HEK293 (cell line): ENCODE results near the gene PRKCE.

ENCODE experiments used
- CTCF ChIA-PET: fragments of 350-600 bp; formaldehyde crosslinking; extraction: SDS; loops from one replicate; lab custom pipeline; 2021; ENCODE audit warnings: antibody characterized with exemption; lab: Yijun Ruan, JAX
- POLR2A ChIA-PET: fragments of 300-600 bp; formaldehyde crosslinking; extraction: SDS; loops from one replicate; lab custom pipeline; 2020; ENCODE audit warnings: antibody characterized with exemption, inconsistent platforms; lab: Yijun Ruan, JAX
- H3K27ac ChIP-seq: fragments of 200-500 bp; sonication (Bioruptor generic); 2 replicates; pipeline ENCODE4 v1.5.1; 2014; ENCODE audit warnings: low read depth, low read length, control low read depth, inconsistent platforms; ENCODE audit errors: extremely low read depth
- H3K36me3 ChIP-seq, 2 experiments: fragments of 200-500 bp in 1 of 2; sonication (Bioruptor generic) in 1 of 2; 1 replicate in 1 of 2; 2 replicates in 1 of 2; pipeline ENCODE4 v1.5.1; 2014 to 2017; ENCODE audit warnings: inconsistent platforms in 2 of 2, low read length in 2 of 2; ENCODE audit not compliant: control insufficient read depth in 2 of 2, insufficient read depth in 1 of 2
- H3K4me1 ChIP-seq: fragments of 200-500 bp; sonication (Bioruptor generic); 2 replicates; pipeline ENCODE4 v1.5.1; 2014; ENCODE audit warnings: mild to moderate bottlenecking, low read length, inconsistent platforms; ENCODE audit not compliant: control insufficient read depth, insufficient read depth
- H3K4me3 ChIP-seq: 2 replicates; pipeline ENCODE4 v1.5.1; 2011; ENCODE audit warnings: low read depth, mild to moderate bottlenecking, control low read depth, low read length, moderate library complexity
- H3K9me3 ChIP-seq: fragments of 200-500 bp; sonication (Bioruptor generic); 2 replicates; pipeline ENCODE4 v1.5.1; 2014; ENCODE audit warnings: low read depth, low read length, inconsistent platforms; ENCODE audit not compliant: control insufficient read depth, insufficient read depth
- GLI4 ChIP-seq: fragments of 450-650 bp; formaldehyde crosslinking; IDR thresholded peaks from 2 replicates; pipeline ENCODE4 v1.5.1; 2016; ENCODE audit warnings: missing biosample characterization, missing genetic modification characterization
- GLIS2 ChIP-seq: fragments of 450-650 bp; formaldehyde crosslinking; IDR thresholded peaks from 2 replicates; pipeline ENCODE4 v1.5.1; 2016; ENCODE audit warnings: missing biosample characterization, missing genetic modification characterization
- KLF1 ChIP-seq: fragments of 450-650 bp; formaldehyde crosslinking; IDR thresholded peaks from 2 replicates; pipeline ENCODE4 v1.5.1; 2016; ENCODE audit warnings: missing biosample characterization, missing genetic modification characterization
- KLF7 ChIP-seq: fragments of 450-650 bp; formaldehyde crosslinking; IDR thresholded peaks from 2 replicates; pipeline ENCODE4 v1.5.1; 2016; ENCODE audit warnings: missing biosample characterization, missing genetic modification characterization, borderline replicate concordance
- KLF8 ChIP-seq: fragments of 450-650 bp; formaldehyde crosslinking; IDR thresholded peaks from 2 replicates; pipeline ENCODE4 v1.5.1; 2016; ENCODE audit warnings: missing biosample characterization, missing genetic modification characterization
- MEIS1 ChIP-seq: sonication (generic); formaldehyde crosslinking; IDR thresholded peaks from 2 replicates; pipeline ENCODE4 v1.8.1; 2022; ENCODE audit warnings: missing genetic modification reagents, mild to moderate bottlenecking, borderline replicate concordance
- MYNN ChIP-seq: fragments of 450-650 bp; formaldehyde crosslinking; IDR thresholded peaks from 2 replicates; pipeline ENCODE4 v1.5.1; 2016; ENCODE audit warnings: missing biosample characterization, missing genetic modification characterization, borderline replicate concordance
- ZBTB48 ChIP-seq: fragments of 450-650 bp; formaldehyde crosslinking; IDR thresholded peaks from 2 replicates; pipeline ENCODE4 v1.5.1; 2016; ENCODE audit warnings: missing biosample characterization, missing genetic modification characterization
- ZBTB8A ChIP-seq: fragments of 450-650 bp; formaldehyde crosslinking; IDR thresholded peaks from 2 replicates; pipeline ENCODE4 v1.5.1; 2016; ENCODE audit warnings: missing biosample characterization, missing genetic modification characterization
- ZEB2 ChIP-seq: fragments of 450-650 bp; formaldehyde crosslinking; IDR thresholded peaks from 2 replicates; pipeline ENCODE4 v1.5.1; 2016; ENCODE audit warnings: missing biosample characterization, missing genetic modification characterization
- ZNF138 ChIP-seq: fragments of 450-650 bp; formaldehyde crosslinking; IDR thresholded peaks from 2 replicates; pipeline ENCODE4 v1.5.1; 2016; ENCODE audit warnings: missing biosample characterization, missing genetic modification characterization, borderline replicate concordance
- ZNF2 ChIP-seq: fragments of 450-650 bp; formaldehyde crosslinking; IDR thresholded peaks from 2 replicates; pipeline ENCODE4 v1.5.1; 2016; ENCODE audit warnings: missing biosample characterization, missing genetic modification characterization
- ZNF202 ChIP-seq: fragments of 450-650 bp; formaldehyde crosslinking; IDR thresholded peaks from 2 replicates; pipeline ENCODE4 v1.5.1; 2016; ENCODE audit warnings: missing biosample characterization, missing genetic modification characterization, borderline replicate concordance
- ZNF311 ChIP-seq: fragments of 450-650 bp; formaldehyde crosslinking; IDR thresholded peaks from 2 replicates; pipeline ENCODE4 v1.5.1; 2017; ENCODE audit warnings: missing biosample characterization, missing genetic modification characterization, borderline replicate concordance
- ZNF350 ChIP-seq: fragments of 450-650 bp; formaldehyde crosslinking; IDR thresholded peaks from 2 replicates; pipeline ENCODE4 v1.5.0; 2017; ENCODE audit warnings: missing biosample characterization, mild to moderate bottlenecking, missing genetic modification characterization
- ZNF37A ChIP-seq: fragments of 450-650 bp; IDR thresholded peaks from 2 replicates; pipeline ENCODE4 v1.5.1; 2018; ENCODE audit warnings: missing biosample characterization, missing genetic modification characterization
- ZNF404 ChIP-seq: fragments of 450-650 bp; formaldehyde crosslinking; IDR thresholded peaks from 2 replicates; pipeline ENCODE4 v1.5.1; 2017; ENCODE audit warnings: missing biosample characterization, missing genetic modification characterization
- ZNF548 ChIP-seq: fragments of 450-650 bp; formaldehyde crosslinking; IDR thresholded peaks from 2 replicates; pipeline ENCODE4 v1.5.1; 2016; ENCODE audit warnings: missing biosample characterization, missing genetic modification characterization
- ZNF549 ChIP-seq: fragments of 450-650 bp; IDR thresholded peaks from 2 replicates; pipeline ENCODE4 v1.5.1; 2018; ENCODE audit warnings: missing biosample characterization, missing genetic modification characterization, mild to moderate bottlenecking, inconsistent platforms, moderate library complexity
- ZNF571 ChIP-seq: fragments of 450-650 bp; formaldehyde crosslinking; IDR thresholded peaks from 2 replicates; pipeline ENCODE4 v1.5.0; 2017; ENCODE audit warnings: missing biosample characterization, missing genetic modification characterization
- ZNF610 ChIP-seq: fragments of 450-650 bp; formaldehyde crosslinking; IDR thresholded peaks from 2 replicates; pipeline ENCODE4 v1.5.1; 2016; ENCODE audit warnings: missing biosample characterization, missing genetic modification characterization, borderline replicate concordance
- ZNF664 ChIP-seq: fragments of 450-650 bp; formaldehyde crosslinking; IDR thresholded peaks from 2 replicates; pipeline ENCODE4 v1.5.1; 2016; ENCODE audit warnings: missing biosample characterization, missing genetic modification characterization
- ZNF677 ChIP-seq: fragments of 450-650 bp; IDR thresholded peaks from 2 replicates; pipeline ENCODE4 v1.5.0; 2018; ENCODE audit warnings: missing biosample characterization, mild to moderate bottlenecking, missing genetic modification characterization, moderate library complexity
- ZNF747 ChIP-seq: fragments of 450-650 bp; formaldehyde crosslinking; IDR thresholded peaks from 2 replicates; pipeline ENCODE4 v1.5.1; 2016; ENCODE audit warnings: missing biosample characterization, missing genetic modification characterization
- ZNF777 ChIP-seq: fragments of 450-650 bp; formaldehyde crosslinking; IDR thresholded peaks from 2 replicates; pipeline ENCODE4 v1.5.1; 2017; ENCODE audit warnings: missing biosample characterization, missing genetic modification characterization, borderline replicate concordance
- ZNF785 ChIP-seq: fragments of 450-650 bp; formaldehyde crosslinking; IDR thresholded peaks from 2 replicates; pipeline ENCODE4 v1.5.1; 2016; ENCODE audit warnings: missing biosample characterization, missing genetic modification characterization
- TF ChIP-seq, protein P1 (sequence below): fragments of 450-650 bp; formaldehyde crosslinking; IDR thresholded peaks from 2 replicates; pipeline ENCODE4 v1.5.1; 2016; ENCODE audit warnings: missing biosample characterization, missing genetic modification characterization
- TF ChIP-seq, protein P2 (sequence below): fragments of 450-650 bp; formaldehyde crosslinking; IDR thresholded peaks from 2 replicates; pipeline ENCODE4 v1.5.1; 2016; ENCODE audit warnings: missing biosample characterization, missing genetic modification characterization
- TF ChIP-seq, protein P3 (sequence below): fragments of 450-650 bp; IDR thresholded peaks from 2 replicates; pipeline ENCODE4 v1.5.1; 2018; ENCODE audit warnings: missing biosample characterization, missing genetic modification characterization

The PRKCE gene

DNA sequence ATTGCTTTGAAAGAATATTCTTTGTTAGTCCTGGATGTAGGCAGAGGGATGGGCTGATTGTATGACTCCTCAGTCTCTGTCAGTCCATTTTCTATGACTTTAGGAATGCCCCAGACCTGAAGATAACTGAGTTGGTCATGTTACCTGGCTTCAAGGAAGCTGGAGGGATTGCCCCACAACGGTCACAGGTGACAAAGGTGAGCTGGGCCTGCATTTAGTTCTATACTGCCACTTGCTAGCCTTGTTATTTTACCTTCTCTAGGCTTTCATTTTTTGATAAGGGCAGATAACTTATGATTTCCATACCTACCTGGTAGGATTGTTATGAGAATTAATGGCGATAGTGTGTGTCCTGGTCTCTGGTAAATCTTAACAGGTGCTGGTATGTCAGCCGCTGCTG, 260.1 kb downstream of the PRKCE start:
- CTCF ChIA-PET, result interaction anchor here (0.6 to 0.9 kb wide), 2 partner anchors 25 to 656 kb away, joined by 3 to 4 read pairs; no protein-coding TSS in a partner anchor

DNA sequence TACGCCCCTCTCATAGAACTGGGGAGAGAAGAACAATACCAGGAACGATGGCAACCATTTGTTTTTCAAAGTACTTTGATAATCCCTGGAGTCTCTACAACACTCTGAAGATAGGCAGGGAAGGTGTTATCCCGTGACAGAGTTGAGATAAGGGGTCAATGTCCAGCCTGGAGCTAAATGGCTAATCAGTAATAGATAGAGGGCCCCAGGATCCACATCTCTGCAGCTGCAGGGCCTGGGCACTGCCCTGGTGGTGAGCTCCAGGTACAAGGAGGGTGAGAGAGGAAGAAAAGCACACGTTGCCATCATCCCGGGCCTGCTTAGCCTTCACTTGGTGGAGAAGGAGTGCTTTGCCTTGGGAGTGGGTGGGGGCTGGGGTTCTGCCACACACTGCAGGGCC, 260.6 kb downstream of the PRKCE start:
- H3K9me3 ChIP-seq, result no peaks in the 10 kb centered on the region
- no peak overlapping the region for H3K27ac ChIP-seq
- no peak overlapping the region for H3K4me3 ChIP-seq
- TF ChIP-seq ZNF664, result no peak
- TF ChIP-seq GLI4, result no peak
- TF ChIP-seq ZBTB8A (tag by site-specific recombination), result no peak
- no peak for TF ChIP-seq ZNF549
- no peak for TF ChIP-seq ZNF202 (tag by site-specific recombination)
- H3K4me1 ChIP-seq, result peaks cover 4% of the 10 kb centered on the region; the same call in 1 of the 2 replicates
- CTCF ChIA-PET, result interaction anchor here (0.9 kb wide), 1 partner anchor 25 kb away, joined by 3 read pairs; no protein-coding TSS in a partner anchor
- H3K36me3 ChIP-seq, result no peaks in the 10 kb centered on the region
- POLR2A ChIA-PET, result no interaction called here

More for the DNA sequence above, 260.1 kb downstream of the PRKCE start:
- Histone ChIP-seq H3K4me3 (no peak overlapping the region), H3K9me3 (no peaks in the 10 kb centered on the region), H3K27ac (no peak overlapping the region), H3K36me3 (no peaks in the 10 kb centered on the region), H3K4me1 (peaks cover 4% of the 10 kb centered on the region; the same call in 1 of the 2 replicates)
- POLR2A ChIA-PET, result no interaction called here
- TF ChIP-seq ZNF549, result no peak
- no peak for TF ChIP-seq ZNF610
- TF ChIP-seq ZNF785 (tag by site-specific recombination), result no peak
- no peak for TF ChIP-seq ZNF138 (tag by site-specific recombination)
- no peak for TF ChIP-seq ZNF404
- TF ChIP-seq ZNF571 (tag by site-specific recombination), result no peak

DNA sequence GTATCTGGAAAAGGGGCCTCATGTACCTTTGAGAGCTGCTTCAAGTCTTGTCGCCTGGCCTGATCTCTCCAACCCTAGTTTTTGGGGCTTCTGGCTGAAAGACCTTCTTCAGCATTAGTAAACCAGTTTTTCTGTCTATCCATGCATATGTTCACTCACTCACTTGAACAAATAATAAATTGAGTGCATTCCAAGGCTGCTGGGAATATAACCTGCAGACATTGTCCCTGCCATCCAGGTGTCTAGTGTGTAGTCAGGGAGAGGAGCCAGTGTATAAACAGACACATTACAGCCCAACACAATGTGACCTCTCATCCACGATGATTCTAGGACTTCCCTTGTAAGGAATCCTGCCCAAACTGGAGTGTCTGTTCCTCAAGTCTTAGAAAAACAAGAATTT, 262.1 kb downstream of the PRKCE start:
- H3K36me3 ChIP-seq, result no peaks in the 10 kb centered on the region
- ChIA-PET POLR2A (no interaction called here), CTCF (interaction anchor here (0.6 kb wide), 1 partner anchor 267 kb away, joined by 5 read pairs; no protein-coding TSS in a partner anchor)
- no peaks in the 10 kb centered on the region for H3K9me3 ChIP-seq
- no peak overlapping the region for H3K4me3 ChIP-seq
- H3K4me1 ChIP-seq, result peaks cover 4% of the 10 kb centered on the region; the same call in 1 of the 2 replicates
- TF ChIP-seq KLF1 (no peak), MEIS1 (no peak), ZEB2 (tag by site-specific recombination) (no peak), KLF7 (tag by site-specific recombination) (no peak), MYNN (tag by site-specific recombination) (no peak)
- no peak overlapping the region for H3K27ac ChIP-seq

DNA sequence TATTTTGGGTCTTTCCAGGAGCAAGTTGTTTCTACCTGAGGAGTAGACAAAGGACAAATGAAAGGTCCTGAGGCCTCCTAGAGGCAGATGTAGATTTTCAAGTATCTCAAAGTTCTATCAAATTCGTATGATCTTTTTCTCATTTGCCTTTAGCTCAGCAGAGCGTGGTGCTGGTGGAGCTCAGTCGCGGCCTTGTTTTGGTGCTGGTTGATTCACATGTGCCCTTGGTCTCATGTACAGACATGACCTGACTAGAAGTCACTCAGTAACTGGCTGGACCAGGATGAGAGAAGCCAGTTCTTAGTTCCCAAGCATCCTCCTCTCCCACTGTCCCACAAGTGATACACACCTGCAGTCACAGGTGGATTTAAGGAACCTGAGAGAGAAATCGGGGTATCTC, 264.0 kb downstream of the PRKCE start:
- Histone ChIP-seq H3K9me3 (no peaks in the 10 kb centered on the region), H3K4me1 (no peaks in the 10 kb centered on the region), H3K36me3 (no peaks in the 10 kb centered on the region), H3K27ac (no peak overlapping the region), H3K4me3 (no peak overlapping the region)
- POLR2A ChIA-PET, result no interaction called here
- CTCF ChIA-PET, result interaction anchor here (1.5 kb wide), 1 partner anchor 137 kb away, joined by 3 read pairs; no protein-coding TSS in a partner anchor
- no peak for TF ChIP-seq ZBTB8A (tag by site-specific recombination)
- no peak for TF ChIP-seq MYNN (tag by site-specific recombination)
- no peak for TF ChIP-seq ZNF548
- TF ChIP-seq ZNF747 (tag by site-specific recombination), result no peak
- TF ChIP-seq ZNF2 (tag by site-specific recombination), result no peak
- TF ChIP-seq ZNF677 (tag by site-specific recombination), result no peak
- TF ChIP-seq, protein P1, sequence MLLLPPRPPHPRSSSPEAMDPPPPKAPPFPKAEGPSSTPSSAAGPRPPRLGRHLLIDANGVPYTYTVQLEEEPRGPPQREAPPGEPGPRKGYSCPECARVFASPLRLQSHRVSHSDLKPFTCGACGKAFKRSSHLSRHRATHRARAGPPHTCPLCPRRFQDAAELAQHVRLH (tag by site-specific recombination), result no peak
- no peak for TF ChIP-seq ZBTB48 (tag by site-specific recombination)
- no peak for TF ChIP-seq ZNF350 (tag by site-specific recombination)
- TF ChIP-seq ZNF37A (tag by site-specific recombination), result no peak
- TF ChIP-seq ZNF311 (tag by site-specific recombination), result no peak
- TF ChIP-seq ZNF777, result no peak
- TF ChIP-seq ZNF202 (tag by site-specific recombination), result no peak
- no peak for TF ChIP-seq KLF8 (tag by site-specific recombination)
- TF ChIP-seq, protein P2, sequence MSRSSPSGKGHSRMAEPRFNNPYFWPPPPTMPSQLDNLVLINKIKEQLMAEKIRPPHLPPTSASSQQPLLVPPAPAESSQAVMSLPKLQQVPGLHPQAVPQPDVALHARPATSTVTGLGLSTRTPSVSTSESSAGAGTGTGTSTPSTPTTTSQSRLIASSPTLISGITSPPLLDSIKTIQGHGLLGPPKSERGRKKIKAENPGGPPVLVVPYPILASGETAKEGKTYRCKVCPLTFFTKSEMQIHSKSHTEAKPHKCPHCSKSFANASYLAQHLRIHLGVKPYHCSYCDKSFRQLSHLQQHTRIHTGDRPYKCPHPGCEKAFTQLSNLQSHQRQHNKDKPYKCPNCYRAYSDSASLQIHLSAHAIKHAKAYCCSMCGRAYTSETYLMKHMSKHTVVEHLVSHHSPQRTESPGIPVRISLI, result no peak
- TF ChIP-seq, protein P3, sequence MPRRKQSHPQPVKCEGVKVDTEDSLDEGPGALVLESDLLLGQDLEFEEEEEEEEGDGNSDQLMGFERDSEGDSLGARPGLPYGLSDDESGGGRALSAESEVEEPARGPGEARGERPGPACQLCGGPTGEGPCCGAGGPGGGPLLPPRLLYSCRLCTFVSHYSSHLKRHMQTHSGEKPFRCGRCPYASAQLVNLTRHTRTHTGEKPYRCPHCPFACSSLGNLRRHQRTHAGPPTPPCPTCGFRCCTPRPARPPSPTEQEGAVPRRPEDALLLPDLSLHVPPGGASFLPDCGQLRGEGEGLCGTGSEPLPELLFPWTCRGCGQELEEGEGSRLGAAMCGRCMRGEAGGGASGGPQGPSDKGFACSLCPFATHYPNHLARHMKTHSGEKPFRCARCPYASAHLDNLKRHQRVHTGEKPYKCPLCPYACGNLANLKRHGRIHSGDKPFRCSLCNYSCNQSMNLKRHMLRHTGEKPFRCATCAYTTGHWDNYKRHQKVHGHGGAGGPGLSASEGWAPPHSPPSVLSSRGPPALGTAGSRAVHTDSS (tag by site-specific recombination), result no peak
- no peak for TF ChIP-seq GLIS2 (tag by site-specific recombination)
